ENCODE measurements around the gene CD2BP2.
"Not testable (repeated sequence)": the region's sequence is repeated elsewhere in the genome, so short reads cannot be mapped to it uniquely, and the experiment has no call there.

GRCh38 chr16:30343491-30343820, 11.7 kb downstream of the CD2BP2 start:
- TF ChIP-seq SCMH1 (CRISPR knock-in tag; IDR thresholded peaks at IDR 0.05; ENCODE audit: borderline replicate concordance); TAF1 (CRISPR knock-in tag; IDR thresholded peaks at IDR 0.05); PCBP1 (IDR thresholded peaks at IDR 0.05; ENCODE audit: borderline replicate concordance, low read depth, low read length); ZNF207 (IDR thresholded peaks at IDR 0.05; ENCODE audit: borderline replicate concordance); HMG20A (CRISPR knock-in tag; IDR thresholded peaks at IDR 0.05; ENCODE audit: borderline replicate concordance); JUN (CRISPR knock-in tag; IDR thresholded peaks at IDR 0.05); DR1 (CRISPR knock-in tag; IDR thresholded peaks at IDR 0.05); RNF2 (conservative IDR thresholded peaks at IDR 0.05; ENCODE audit: low read depth); NR2F2 (IDR thresholded peaks at IDR 0.05; ENCODE audit: borderline replicate concordance, low read depth); ZFP1 (CRISPR knock-in tag; IDR thresholded peaks at IDR 0.05); CHD2 (IDR thresholded peaks at IDR 0.05; ENCODE audit: low read depth, low read length): not testable (repeated sequence)
- TF ChIP-seq, protein P1, sequence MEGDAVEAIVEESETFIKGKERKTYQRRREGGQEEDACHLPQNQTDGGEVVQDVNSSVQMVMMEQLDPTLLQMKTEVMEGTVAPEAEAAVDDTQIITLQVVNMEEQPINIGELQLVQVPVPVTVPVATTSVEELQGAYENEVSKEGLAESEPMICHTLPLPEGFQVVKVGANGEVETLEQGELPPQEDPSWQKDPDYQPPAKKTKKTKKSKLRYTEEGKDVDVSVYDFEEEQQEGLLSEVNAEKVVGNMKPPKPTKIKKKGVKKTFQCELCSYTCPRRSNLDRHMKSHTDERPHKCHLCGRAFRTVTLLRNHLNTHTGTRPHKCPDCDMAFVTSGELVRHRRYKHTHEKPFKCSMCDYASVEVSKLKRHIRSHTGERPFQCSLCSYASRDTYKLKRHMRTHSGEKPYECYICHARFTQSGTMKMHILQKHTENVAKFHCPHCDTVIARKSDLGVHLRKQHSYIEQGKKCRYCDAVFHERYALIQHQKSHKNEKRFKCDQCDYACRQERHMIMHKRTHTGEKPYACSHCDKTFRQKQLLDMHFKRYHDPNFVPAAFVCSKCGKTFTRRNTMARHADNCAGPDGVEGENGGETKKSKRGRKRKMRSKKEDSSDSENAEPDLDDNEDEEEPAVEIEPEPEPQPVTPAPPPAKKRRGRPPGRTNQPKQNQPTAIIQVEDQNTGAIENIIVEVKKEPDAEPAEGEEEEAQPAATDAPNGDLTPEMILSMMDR (CRISPR knock-in tag; IDR thresholded peaks at IDR 0.05), result not testable (repeated sequence)
- TF ChIP-seq, protein P2, sequence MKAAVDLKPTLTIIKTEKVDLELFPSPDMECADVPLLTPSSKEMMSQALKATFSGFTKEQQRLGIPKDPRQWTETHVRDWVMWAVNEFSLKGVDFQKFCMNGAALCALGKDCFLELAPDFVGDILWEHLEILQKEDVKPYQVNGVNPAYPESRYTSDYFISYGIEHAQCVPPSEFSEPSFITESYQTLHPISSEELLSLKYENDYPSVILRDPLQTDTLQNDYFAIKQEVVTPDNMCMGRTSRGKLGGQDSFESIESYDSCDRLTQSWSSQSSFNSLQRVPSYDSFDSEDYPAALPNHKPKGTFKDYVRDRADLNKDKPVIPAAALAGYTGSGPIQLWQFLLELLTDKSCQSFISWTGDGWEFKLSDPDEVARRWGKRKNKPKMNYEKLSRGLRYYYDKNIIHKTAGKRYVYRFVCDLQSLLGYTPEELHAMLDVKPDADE (CRISPR knock-in tag; IDR thresholded peaks at IDR 0.05), result not testable (repeated sequence)
- TF ChIP-seq, protein P3, sequence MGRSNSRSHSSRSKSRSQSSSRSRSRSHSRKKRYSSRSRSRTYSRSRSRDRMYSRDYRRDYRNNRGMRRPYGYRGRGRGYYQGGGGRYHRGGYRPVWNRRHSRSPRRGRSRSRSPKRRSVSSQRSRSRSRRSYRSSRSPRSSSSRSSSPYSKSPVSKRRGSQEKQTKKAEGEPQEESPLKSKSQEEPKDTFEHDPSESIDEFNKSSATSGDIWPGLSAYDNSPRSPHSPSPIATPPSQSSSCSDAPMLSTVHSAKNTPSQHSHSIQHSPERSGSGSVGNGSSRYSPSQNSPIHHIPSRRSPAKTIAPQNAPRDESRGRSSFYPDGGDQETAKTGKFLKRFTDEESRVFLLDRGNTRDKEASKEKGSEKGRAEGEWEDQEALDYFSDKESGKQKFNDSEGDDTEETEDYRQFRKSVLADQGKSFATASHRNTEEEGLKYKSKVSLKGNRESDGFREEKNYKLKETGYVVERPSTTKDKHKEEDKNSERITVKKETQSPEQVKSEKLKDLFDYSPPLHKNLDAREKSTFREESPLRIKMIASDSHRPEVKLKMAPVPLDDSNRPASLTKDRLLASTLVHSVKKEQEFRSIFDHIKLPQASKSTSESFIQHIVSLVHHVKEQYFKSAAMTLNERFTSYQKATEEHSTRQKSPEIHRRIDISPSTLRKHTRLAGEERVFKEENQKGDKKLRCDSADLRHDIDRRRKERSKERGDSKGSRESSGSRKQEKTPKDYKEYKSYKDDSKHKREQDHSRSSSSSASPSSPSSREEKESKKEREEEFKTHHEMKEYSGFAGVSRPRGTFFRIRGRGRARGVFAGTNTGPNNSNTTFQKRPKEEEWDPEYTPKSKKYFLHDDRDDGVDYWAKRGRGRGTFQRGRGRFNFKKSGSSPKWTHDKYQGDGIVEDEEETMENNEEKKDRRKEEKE (IDR thresholded peaks at IDR 0.05), result not testable (repeated sequence)
